C4-2B (cell line): ENCODE measurements around the gene ME1.

Source experiments
- ZFX ChIP-seq: fragments of 450-650 bp; IDR thresholded peaks from 2 replicates; pipeline ENCODE4 v1.6.1; 2017
- TF ChIP-seq, protein P1 (sequence below): fragments of 450-650 bp; conservative IDR thresholded peaks from 2 replicates; pipeline ENCODE4 v1.5.1; 2017; ENCODE audit warnings: mild to moderate bottlenecking

DNA sequence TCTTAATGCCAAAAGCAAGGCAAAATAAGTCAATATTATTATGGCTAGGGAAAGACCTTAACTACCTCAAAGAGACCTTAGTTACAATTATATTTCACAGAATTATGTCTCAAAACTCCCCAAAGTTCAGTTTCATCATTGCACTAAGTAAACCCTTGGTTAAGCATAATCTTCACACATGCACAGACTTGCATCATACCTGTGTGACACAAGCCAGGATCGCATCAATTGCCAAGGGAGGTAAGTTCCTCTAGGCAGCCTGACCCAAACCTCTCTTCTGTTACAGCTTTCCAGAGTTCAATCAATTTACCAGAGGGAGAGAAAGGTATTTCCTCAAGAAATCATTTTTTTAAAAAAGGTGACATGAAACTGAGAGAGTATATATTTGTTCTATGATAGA lies 49.6 kb upstream of the ME1 start:
- TF ChIP-seq, protein P1, sequence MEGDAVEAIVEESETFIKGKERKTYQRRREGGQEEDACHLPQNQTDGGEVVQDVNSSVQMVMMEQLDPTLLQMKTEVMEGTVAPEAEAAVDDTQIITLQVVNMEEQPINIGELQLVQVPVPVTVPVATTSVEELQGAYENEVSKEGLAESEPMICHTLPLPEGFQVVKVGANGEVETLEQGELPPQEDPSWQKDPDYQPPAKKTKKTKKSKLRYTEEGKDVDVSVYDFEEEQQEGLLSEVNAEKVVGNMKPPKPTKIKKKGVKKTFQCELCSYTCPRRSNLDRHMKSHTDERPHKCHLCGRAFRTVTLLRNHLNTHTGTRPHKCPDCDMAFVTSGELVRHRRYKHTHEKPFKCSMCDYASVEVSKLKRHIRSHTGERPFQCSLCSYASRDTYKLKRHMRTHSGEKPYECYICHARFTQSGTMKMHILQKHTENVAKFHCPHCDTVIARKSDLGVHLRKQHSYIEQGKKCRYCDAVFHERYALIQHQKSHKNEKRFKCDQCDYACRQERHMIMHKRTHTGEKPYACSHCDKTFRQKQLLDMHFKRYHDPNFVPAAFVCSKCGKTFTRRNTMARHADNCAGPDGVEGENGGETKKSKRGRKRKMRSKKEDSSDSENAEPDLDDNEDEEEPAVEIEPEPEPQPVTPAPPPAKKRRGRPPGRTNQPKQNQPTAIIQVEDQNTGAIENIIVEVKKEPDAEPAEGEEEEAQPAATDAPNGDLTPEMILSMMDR = no peak
- TF ChIP-seq ZFX = no peak
